H1 (cell line): Measurements from ENCODE around the gene SEZ6. TPM values are rescaled to one million over a fixed set of nuclear protein-coding genes. Genes with fewer than 3 reads are reported as not detected.

ENCODE experiments used
- CTCF ChIA-PET: fragments of 300-600 bp; sonication (Branson Sonifier 250); formaldehyde crosslinking; loops from one replicate; lab custom pipeline; 2021; ENCODE audit not compliant: partially characterized antibody; lab: Charles Lee
- POLR2A ChIA-PET: fragments of 300-600 bp; sonication (Branson Sonifier 250); formaldehyde crosslinking; loops from one replicate; lab custom pipeline; 2021; ENCODE audit warnings: inconsistent platforms; ENCODE audit not compliant: partially characterized antibody; lab: Charles Lee
- DNase-seq, 2 experiments: peaks; one replicate each; pipeline versions ENCODE4 v3.0.0 to v3.0.0-alpha.2; 2010 to 2022; ENCODE audit warnings: low spot score in 2 of 2, low read depth in 1 of 2, mixed read lengths in 1 of 2
- FAIRE-seq: peaks from 2 replicates; lab custom pipeline; 2011; peaks lifted over from hg19 to GRCh38; lab: Jason Lieb, UNC
- H2AFZ ChIP-seq: 2 replicates; pipeline ENCODE4 v1.8.1; 2012; ENCODE audit warnings: low read length, inconsistent platforms
- H2AK5ac ChIP-seq: 2 replicates; pipeline ENCODE4 v1.6.1; 2013; ENCODE audit warnings: low read depth, low read length
- H2BK120ac ChIP-seq: replicated peaks from 2 replicates; pipeline ENCODE3; 2013; ENCODE audit warnings: low read depth, low read length, inconsistent platforms
- H2BK12ac ChIP-seq: 2 replicates; pipeline ENCODE4 v1.6.1; 2013; ENCODE audit warnings: low read depth, low read length
- H2BK15ac ChIP-seq: 2 replicates; pipeline ENCODE4 v1.6.1; 2013; ENCODE audit warnings: low read length
- H2BK20ac ChIP-seq: 2 replicates; pipeline ENCODE4 v1.6.1; 2013; ENCODE audit warnings: low read length
- H2BK5ac ChIP-seq: 2 replicates; pipeline ENCODE4 v1.6.1; 2013; ENCODE audit warnings: low read depth, low read length
- H3K14ac ChIP-seq: 2 replicates; pipeline ENCODE4 v1.6.1; 2013; ENCODE audit warnings: inconsistent platforms; ENCODE audit not compliant: insufficient read length
- H3K18ac ChIP-seq: 2 replicates; pipeline ENCODE4 v1.6.1; 2013; ENCODE audit warnings: low read length; ENCODE audit errors: extremely low read depth
- H3K23ac ChIP-seq: 2 replicates; pipeline ENCODE4 v1.6.1; 2013; ENCODE audit warnings: inconsistent platforms; ENCODE audit not compliant: insufficient read length
- H3K23me2 ChIP-seq: 2 replicates; pipeline ENCODE4 v1.6.1; 2013; ENCODE audit warnings: low read depth, low read length
- H3K27ac ChIP-seq: 2 replicates; pipeline ENCODE4 v1.6.1; 2011; ENCODE audit warnings: low read depth, low read length, inconsistent platforms
- H3K27me3 ChIP-seq, 4 experiments: replicated peaks in 1 of 4; 1 replicate in 1 of 4; 2 replicates in 3 of 4; pipeline versions ENCODE4 v1.6.1 to v1.8.1; 2011 to 2013; ENCODE audit warnings: low read length in 3 of 4, mild to moderate bottlenecking in 3 of 4, inconsistent platforms in 2 of 4, mixed read lengths in 2 of 4, moderate library complexity in 1 of 4; ENCODE audit not compliant: control insufficient read depth in 3 of 4, insufficient read depth in 3 of 4; ENCODE audit errors: extremely low read depth in 1 of 4
- H3K36me3 ChIP-seq, 4 experiments: 2 replicates each; pipeline versions ENCODE4 v1.6.1 to v1.8.1; 2011 to 2013; ENCODE audit warnings: mild to moderate bottlenecking in 4 of 4, low read length in 3 of 4, moderate library complexity in 2 of 4, control low read depth in 1 of 4, inconsistent platforms in 1 of 4; ENCODE audit not compliant: insufficient read depth in 4 of 4, control insufficient read depth in 2 of 4
- H3K4ac ChIP-seq: replicated peaks from 2 replicates; pipeline ENCODE3; 2013; ENCODE audit warnings: low read length, low read depth, mixed read lengths, inconsistent platforms; ENCODE audit not compliant: insufficient read length
- H3K4me1 ChIP-seq, 4 experiments: replicated peaks in 1 of 4; 1 replicate in 1 of 4; 2 replicates in 3 of 4; pipeline versions ENCODE4 v1.6.1 to v1.8.1; 2011 to 2013; ENCODE audit warnings: low read length in 3 of 4, inconsistent platforms in 2 of 4, mixed read lengths in 1 of 4; ENCODE audit not compliant: insufficient read depth in 4 of 4, control insufficient read depth in 3 of 4
- H3K4me2 ChIP-seq, 2 experiments: 2 replicates each; pipeline versions ENCODE4 v1.6.1 to v1.8.1; 2011 to 2013; ENCODE audit warnings: low read depth in 2 of 2, low read length in 2 of 2, control low read depth in 1 of 2, inconsistent platforms in 1 of 2, mild to moderate bottlenecking in 1 of 2; ENCODE audit not compliant: insufficient read depth in 1 of 2
- H3K4me3 ChIP-seq, 4 experiments: fragments of 200-600, 300-600 bp in 1 of 4; sonication (generic), shearing (Covaris generic), sonication (Bioruptor Twin) in 1 of 4; 2 replicates each; pipeline versions ENCODE4 v1.5.1 to v1.8.1; 2011 to 2016; ENCODE audit warnings: low read length in 4 of 4, low read depth in 3 of 4, control low read depth in 2 of 4, inconsistent platforms in 2 of 4, mild to moderate bottlenecking in 2 of 4, mixed read lengths in 1 of 4, moderate library complexity in 1 of 4; ENCODE audit not compliant: insufficient read depth in 2 of 4; ENCODE audit errors: extremely low read depth in 1 of 4
- H3K56ac ChIP-seq: replicated peaks from 2 replicates; pipeline ENCODE3; 2013; ENCODE audit warnings: low read depth, mild to moderate bottlenecking, mixed read lengths, low read length, inconsistent platforms; ENCODE audit not compliant: insufficient read length
- H3K79me1 ChIP-seq: 2 replicates; pipeline ENCODE4 v1.6.1; 2013; ENCODE audit warnings: low read depth, low read length, control low read depth
- H3K79me2 ChIP-seq, 2 experiments: 2 replicates each; pipeline versions ENCODE4 v1.6.1 to v1.8.1; 2012 to 2013; ENCODE audit warnings: low read length in 2 of 2, mild to moderate bottlenecking in 2 of 2, inconsistent platforms in 1 of 2; ENCODE audit not compliant: insufficient read depth in 2 of 2, control insufficient read depth in 1 of 2
- H3K9ac ChIP-seq, 4 experiments: replicated peaks in 1 of 4; 1 replicate in 1 of 4; 2 replicates in 3 of 4; pipeline versions ENCODE4 v1.6.1 to v1.8.1; 2011 to 2013; ENCODE audit warnings: low read depth in 3 of 4, low read length in 3 of 4, control low read depth in 2 of 4, mild to moderate bottlenecking in 2 of 4, moderate library complexity in 2 of 4, inconsistent platforms in 1 of 4; ENCODE audit errors: extremely low read depth in 1 of 4
- H3K9me3 ChIP-seq, 2 experiments: 2 replicates each; pipeline versions ENCODE4 v1.6.1 to v1.8.1; 2012 to 2013; ENCODE audit warnings: mild to moderate bottlenecking in 2 of 2, moderate library complexity in 2 of 2, control low read depth in 1 of 2, inconsistent platforms in 1 of 2, low read depth in 1 of 2, low read length in 1 of 2, mixed read lengths in 1 of 2; ENCODE audit not compliant: insufficient read depth in 2 of 2
- H4K20me1 ChIP-seq, 2 experiments: replicated peaks in 1 of 2; 2 replicates each; pipeline versions ENCODE3 to v1.8.1; 2011 to 2013; ENCODE audit warnings: inconsistent platforms in 2 of 2, low read length in 2 of 2, mild to moderate bottlenecking in 1 of 2; ENCODE audit not compliant: insufficient read depth in 2 of 2, control insufficient read depth in 1 of 2
- H4K5ac ChIP-seq: 2 replicates; pipeline ENCODE4 v1.6.1; 2013; ENCODE audit warnings: low read length, low read depth, mixed read lengths, inconsistent platforms; ENCODE audit not compliant: insufficient read length
- H4K8ac ChIP-seq: 2 replicates; pipeline ENCODE4 v1.8.0; 2013; ENCODE audit warnings: mild to moderate bottlenecking, moderate library complexity, low read length, inconsistent platforms; ENCODE audit not compliant: insufficient read depth; ENCODE audit errors: extremely low read depth
- H4K91ac ChIP-seq: replicated peaks from 2 replicates; pipeline ENCODE3; 2013; ENCODE audit warnings: low read length, mixed read lengths, inconsistent platforms; ENCODE audit not compliant: insufficient read length
- CREB1 ChIP-seq: IDR thresholded peaks from 2 replicates; pipeline ENCODE4 v1.6.1; 2012; ENCODE audit warnings: inconsistent platforms
- POLR2AphosphoS5 ChIP-seq: IDR thresholded peaks from 2 replicates; pipeline ENCODE4 v1.6.1; 2011; ENCODE audit warnings: low read depth, low read length
- WGBS, 2 experiments: shearing (Covaris generic) in 1 of 2; methylation state at CpG; one replicate each; pipeline versions ENCODE4 v1.1.6 to v1.1.7; 2013 to 2015; ENCODE audit warnings: low lambda C conversion rate in 2 of 2, mixed read lengths in 2 of 2, inconsistent platforms in 1 of 2, low coverage in 1 of 2, missing lambda C conversion rate in 1 of 2; ENCODE audit not compliant: insufficient replicate concordance in 2 of 2, insufficient coverage in 1 of 2, insufficient read length in 1 of 2; ENCODE audit errors: extremely low coverage in 1 of 2, missing lambda C conversion rate in 1 of 2; 5-methylcytosine and 5-hydroxymethylcytosine counted together
- polyA plus RNA-seq, 7 experiments: library from polyadenylated mRNA; depleted of rRNA in 3 of 7; stranded (reverse) in 5 of 7; unstranded in 2 of 7; fragments of >200 nt in 5 of 7; fragments of 200-250 nt in 2 of 7; gene quantifications; 1 replicate in 5 of 7; 2 replicates in 1 of 7; 4 replicates in 1 of 7; pipeline versions ENCODE4 v1.2.1 to v1.2.3, GENCODE V29; 2011 to 2013; ENCODE audit warnings: missing spikeins in 2 of 7, mixed read lengths in 2 of 7
- total RNA-seq: library from RNA; stranded (reverse); fragmentation: NEBNext Ultra II Directional; extraction: Animal tissue kit (Norgen Biotek cat#: 25700); gene quantifications from 2 replicates; pipeline ENCODE4 v1.2.1, GENCODE V29; 2021

Gene SEZ6
- total and polyA plus RNA-seq, 2 of the 8 experiments (the other 6 are each of a cell fraction or from before 2014, with no cell fraction given) = 6.9 to 16.1 TPM

- no peak overlapping the region for H4K91ac ChIP-seq
- H3K4me3 ChIP-seq = no peak overlapping the region
- H3K79me2 ChIP-seq = no peaks in the 10 kb centered on the region
- no peak overlapping the region for H4K8ac ChIP-seq
- TF ChIP-seq POLR2AphosphoS5 = no peak
- peak; percentile 70 for TF ChIP-seq CREB1
- H2AK5ac ChIP-seq = no peak overlapping the region
- H3K18ac ChIP-seq = no peak overlapping the region
- no peak overlapping the region for H3K14ac ChIP-seq
- no peak overlapping the region for H2BK12ac ChIP-seq
- no peaks in the 10 kb centered on the region for H3K9me3 ChIP-seq
- no peaks in the 10 kb centered on the region for H4K20me1 ChIP-seq
- ChIA-PET CTCF (interaction anchor here (2.6 to 17.9 kb wide), 2 partner anchors 11 to 102 kb away, joined by 8 to 239 read pairs; no protein-coding TSS in a partner anchor), POLR2A (interaction anchor here (0.7 kb wide), 1 partner anchor 66 kb away, joined by 4 read pairs; no protein-coding TSS in a partner anchor)
- no peak overlapping the region for H3K56ac ChIP-seq
- H2BK15ac ChIP-seq = peak overlapping the region; percentile 20; the same call in 1 of the 2 replicates
- no peaks in the 10 kb centered on the region for H3K79me1 ChIP-seq
- peaks cover 0 to 4% (median under 1%) of the 10 kb centered on the region in 4 experiments; a peak in 3 of 7 replicates for H3K27me3 ChIP-seq
- H3K36me3 ChIP-seq = no peaks in the 10 kb centered on the region
- no peak overlapping the region for H3K23ac ChIP-seq
- DNase-seq (no peak), FAIRE-seq (no peak)
- WGBS, 2 experiments = 94% methylated on average over 1 of the region's 1 CpG; no CpG with 5 or more reads in 1 of the 2 experiments
- H3K9ac ChIP-seq = no peak overlapping the region
- no peak overlapping the region for H2BK120ac ChIP-seq
- no peak overlapping the region for H4K5ac ChIP-seq
- H3K27ac ChIP-seq = no peak overlapping the region
- no peak overlapping the region for H2BK20ac ChIP-seq
- H3K4ac ChIP-seq = no peak overlapping the region
- no peaks in the 10 kb centered on the region for H3K23me2 ChIP-seq
- peaks cover 18 to 33% (median 24%) of the 10 kb centered on the region in 4 experiments for H3K4me1 ChIP-seq
- H2AFZ ChIP-seq = no peak overlapping the region
- no peak overlapping the region for H3K4me2 ChIP-seq
- H2BK5ac ChIP-seq = no peak overlapping the region
These were observed 6.7 kb upstream of the SEZ6 start for GRCh38 chr17:29012535-29012934.
